ENCODE measurements around the gene HMCN2.

GRCh38 chr9:130445268-130445983 lies 179.9 kb downstream of the HMCN2 start:
- TF ChIP-seq CHD2 (IDR thresholded peaks at IDR 0.05; ENCODE audit: low read length, partially characterized antibody) (no peak), CTCF (IDR thresholded peaks at IDR 0.05) (no peak), POLR2A (IDR thresholded peaks at IDR 0.05; ENCODE audit: low read length) (no peak), BHLHE40 (IDR thresholded peaks at IDR 0.05; ENCODE audit: low read depth, low read length) (no peak), TFCP2L1 (CRISPR knock-in tag; IDR thresholded peaks at IDR 0.05) (no peak), HDAC2 (IDR thresholded peaks at IDR 0.05) (no peak), USF2 (IDR thresholded peaks at IDR 0.05) (no peak)
- TF ChIP-seq, protein P1, sequence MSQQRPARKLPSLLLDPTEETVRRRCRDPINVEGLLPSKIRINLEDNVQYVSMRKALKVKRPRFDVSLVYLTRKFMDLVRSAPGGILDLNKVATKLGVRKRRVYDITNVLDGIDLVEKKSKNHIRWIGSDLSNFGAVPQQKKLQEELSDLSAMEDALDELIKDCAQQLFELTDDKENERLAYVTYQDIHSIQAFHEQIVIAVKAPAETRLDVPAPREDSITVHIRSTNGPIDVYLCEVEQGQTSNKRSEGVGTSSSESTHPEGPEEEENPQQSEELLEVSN (IDR thresholded peaks at IDR 0.05; ENCODE audit: borderline replicate concordance, low read depth) = no peak
